GM19463 (cell line): ENCODE measurements around the gene TENM3.
A peak's percentile ranks its signal among the peaks of the same experiment; 100 is the strongest.

Source experiments
- ATAC-seq: cut with Tn5 transposase; IDR thresholded peaks from one replicate; pipeline ENCODE4 v1.9.1; 2021; ENCODE audit warnings: mild to moderate bottlenecking, moderate library complexity; ENCODE audit not compliant: unreplicated experiment

TENM3 gene

GRCh38 chr4:182443070-182443469 is 199.9 kb downstream of the TENM3 start:
- no peak for ATAC-seq

- no peak for ATAC-seq
These were observed 204.6 kb downstream of the TENM3 start for GRCh38 chr4:182447767-182448280.

GRCh38 chr4:182448281-182449151 is 205.3 kb downstream of the TENM3 start:
- ATAC-seq = peak; percentile 92

GRCh38 chr4:182449186-182449929 is 206.2 kb downstream of the TENM3 start:
- peak; percentile 4 for ATAC-seq

GRCh38 chr4:182449930-182450439 is 206.8 kb downstream of the TENM3 start:
- no peak for ATAC-seq

- no peak for ATAC-seq
These were observed 208.2 kb downstream of the TENM3 start for GRCh38 chr4:182451441-182451840.

- no peak for ATAC-seq
These were observed 210.6 kb downstream of the TENM3 start for GRCh38 chr4:182453830-182454229.

- ATAC-seq = no peak
These were observed 211.3 kb downstream of the TENM3 start for GRCh38 chr4:182454440-182455013.

- ATAC-seq = no peak
These were observed 221.9 kb downstream of the TENM3 start for GRCh38 chr4:182465114-182465513.

GRCh38 chr4:182465979-182466378 is 222.8 kb downstream of the TENM3 start:
- ATAC-seq = no peak

- ATAC-seq = no peak
These were observed 227.0 kb downstream of the TENM3 start for GRCh38 chr4:182470215-182470614.

- ATAC-seq = no peak
These were observed 232.3 kb downstream of the TENM3 start for GRCh38 chr4:182475539-182475938.

GRCh38 chr4:182478475-182478874 is 235.3 kb downstream of the TENM3 start:
- ATAC-seq = peak; percentile 63

- no peak for ATAC-seq
These were observed 240.5 kb downstream of the TENM3 start for GRCh38 chr4:182483685-182484084.

- ATAC-seq = no peak
These were observed 243.7 kb downstream of the TENM3 start for GRCh38 chr4:182486881-182487280.

GRCh38 chr4:182488896-182489295 is 245.7 kb downstream of the TENM3 start:
- ATAC-seq = no peak

GRCh38 chr4:182489607-182490006 is 246.4 kb downstream of the TENM3 start:
- ATAC-seq = no peak

GRCh38 chr4:182491719-182492118 is 248.5 kb downstream of the TENM3 start:
- no peak for ATAC-seq

GRCh38 chr4:182492423-182492822 is 249.2 kb downstream of the TENM3 start:
- ATAC-seq = peak; percentile 56

- ATAC-seq = no peak
These were observed 250.2 kb downstream of the TENM3 start for GRCh38 chr4:182493377-182493776.

GRCh38 chr4:182494103-182494502 is 250.9 kb downstream of the TENM3 start:
- peak; percentile 40 for ATAC-seq
